Stimulated activated CD4-positive, alpha-beta T cell treated with anti-CD3 and anti-CD28 coated beads, TNF-alpha, amount 100 ng/mL, for 4 hours (primary cell): ENCODE results near the gene TLL1.

Experiments
- DNase-seq, 3 experiments: peaks; one replicate each; pipeline ENCODE4 v3.0.0-alpha.2; 2020; ENCODE audit warnings: low read depth in 3 of 3

Gene TLL1

DNA sequence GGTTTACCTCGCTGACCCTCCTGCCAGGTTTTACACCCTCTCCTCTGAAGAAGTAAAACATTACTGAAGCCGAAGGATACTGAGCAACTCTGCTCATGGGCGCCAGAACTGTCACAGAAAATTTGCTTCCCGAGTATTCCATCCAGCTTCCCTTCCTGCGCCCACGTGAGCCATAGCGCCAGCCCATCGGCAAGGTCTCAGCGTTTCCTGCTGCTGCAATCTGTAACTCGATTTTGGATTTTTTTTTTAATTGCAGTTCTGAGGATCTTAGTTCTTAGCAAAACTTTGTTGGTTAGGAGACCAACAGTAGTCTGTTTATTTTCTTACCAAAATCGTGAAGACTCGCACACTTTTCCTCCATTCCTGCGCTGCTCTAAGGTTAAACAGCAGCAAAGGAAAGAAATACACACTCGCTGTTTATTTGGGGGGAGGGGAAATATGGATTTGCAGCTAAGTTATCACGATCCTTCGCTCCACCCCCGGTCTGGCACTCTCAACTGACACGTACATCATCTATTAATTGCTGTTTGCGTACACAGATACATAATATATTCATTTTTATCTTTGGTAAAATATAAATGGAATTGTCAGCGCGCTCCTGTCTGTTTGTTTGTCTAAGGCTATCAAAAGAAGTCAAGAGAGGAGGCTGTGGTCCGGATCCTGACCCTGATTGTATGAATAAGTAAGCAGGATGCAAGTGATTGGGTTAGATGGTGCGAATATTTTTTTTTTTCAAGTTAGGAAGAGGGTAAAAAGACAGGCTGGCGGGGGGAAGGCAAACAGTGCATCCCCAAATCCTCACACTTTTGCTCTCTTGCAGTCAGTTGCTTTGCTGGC lies at the start of gene TLL1:
TLL1 (plus strand) TSS at position 777 of the 837 bp plus-strand sequence. CDS start 668 bp downstream, outside the sequence.
- no peak for DNase-seq

- DNase-seq: no peak
Observed at GRCh38 chr4:165826166-165826565, 46.9 kb upstream of the TLL1 start.

- DNase-seq: no peak
Observed at GRCh38 chr4:165827018-165827417, 46.0 kb upstream of the TLL1 start.

DNA sequence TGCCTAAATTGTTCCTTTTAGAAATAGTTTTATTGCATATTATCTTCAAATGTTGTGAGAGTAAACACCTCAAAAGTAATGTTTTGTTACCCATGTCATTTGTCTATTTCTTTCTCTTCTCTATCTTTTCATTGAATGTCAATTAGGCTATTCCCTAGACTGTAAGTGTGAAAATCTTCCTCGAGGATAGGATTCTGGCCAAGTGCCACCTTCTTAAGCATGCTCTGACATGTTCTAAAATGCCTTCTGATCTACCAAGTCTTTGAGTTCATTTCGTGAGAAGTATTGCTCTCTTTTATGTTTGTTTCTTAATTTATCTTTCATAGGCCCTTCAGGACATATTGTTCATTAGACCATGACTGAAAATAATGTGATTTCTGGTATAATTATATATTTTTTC lies 44.1 kb upstream of the TLL1 start:
- DNase-seq: no peak

GRCh38 chr4:165834116-165834515 lies 38.9 kb upstream of the TLL1 start:
- DNase-seq: no peak

DNA sequence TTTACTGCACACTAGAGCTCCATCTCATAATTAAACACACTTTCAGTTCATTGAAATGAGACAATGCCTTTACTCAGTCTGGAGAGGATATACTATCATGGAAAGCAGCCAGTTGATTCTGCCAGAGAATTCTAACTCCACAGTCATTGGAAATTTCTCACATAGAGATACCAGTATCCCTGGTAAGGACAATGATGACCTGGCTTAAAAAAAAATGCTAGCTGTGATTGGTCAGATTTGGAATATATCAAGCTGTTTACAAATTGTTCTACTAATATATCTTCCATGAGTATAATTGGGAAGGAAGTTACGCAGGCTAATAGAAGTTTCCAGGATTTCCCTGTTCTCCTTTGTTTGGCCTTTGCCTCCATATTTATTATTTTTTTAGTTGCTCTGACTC lies 34.5 kb upstream of the TLL1 start:
- DNase-seq: no peak

GRCh38 chr4:165839615-165840333 lies 33.3 kb upstream of the TLL1 start:
- DNase-seq: no peak

GRCh38 chr4:165842684-165843083 lies 30.4 kb upstream of the TLL1 start:
- no peak for DNase-seq

DNA sequence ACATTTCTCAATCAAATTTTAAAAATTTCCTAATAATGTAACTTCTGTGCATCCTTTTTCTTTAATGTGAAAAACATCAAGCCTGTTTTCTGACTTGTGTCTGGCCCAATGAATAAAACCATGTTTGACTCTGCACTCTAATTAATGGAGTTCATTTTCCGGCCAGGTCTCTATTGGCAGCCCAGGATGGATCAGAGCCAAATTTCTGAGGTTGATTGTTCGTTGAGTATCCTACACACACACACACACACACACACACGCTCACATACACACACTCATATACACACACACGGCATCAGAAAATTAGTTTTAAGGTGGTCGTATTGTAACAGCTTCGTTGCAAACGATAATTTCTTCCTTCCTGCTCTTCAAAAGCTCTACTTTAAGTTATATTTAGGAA lies 28.9 kb upstream of the TLL1 start:
- DNase-seq: no peak

GRCh38 chr4:165851256-165851655 lies 21.8 kb upstream of the TLL1 start:
- no peak for DNase-seq

GRCh38 chr4:165855191-165855590 lies 17.8 kb upstream of the TLL1 start:
- DNase-seq: no peak

- DNase-seq: no peak
Observed at GRCh38 chr4:165861363-165861762, 11.7 kb upstream of the TLL1 start.

DNA sequence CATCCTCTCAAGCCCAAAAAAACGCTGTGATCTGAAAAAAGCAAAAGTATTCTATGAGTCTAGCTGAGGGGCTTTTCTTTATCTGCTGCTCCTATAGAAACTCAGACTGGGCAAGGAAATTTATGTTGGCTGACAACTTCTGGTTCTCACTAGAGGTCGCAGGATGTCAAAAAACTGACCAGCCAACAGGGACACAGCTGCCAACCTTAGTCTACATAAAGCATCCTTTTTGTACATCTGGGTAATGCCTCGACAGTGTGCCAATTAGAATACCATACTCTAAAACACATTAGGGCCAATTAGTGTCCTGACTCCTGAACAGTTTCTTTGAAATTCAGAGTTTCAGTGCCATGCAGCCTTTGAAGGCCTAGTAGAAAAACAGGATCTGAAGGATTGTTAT lies 8.8 kb upstream of the TLL1 start:
- DNase-seq: no peak

- DNase-seq: no peak
Observed at GRCh38 chr4:165866019-165866650, 6.9 kb upstream of the TLL1 start.

DNA sequence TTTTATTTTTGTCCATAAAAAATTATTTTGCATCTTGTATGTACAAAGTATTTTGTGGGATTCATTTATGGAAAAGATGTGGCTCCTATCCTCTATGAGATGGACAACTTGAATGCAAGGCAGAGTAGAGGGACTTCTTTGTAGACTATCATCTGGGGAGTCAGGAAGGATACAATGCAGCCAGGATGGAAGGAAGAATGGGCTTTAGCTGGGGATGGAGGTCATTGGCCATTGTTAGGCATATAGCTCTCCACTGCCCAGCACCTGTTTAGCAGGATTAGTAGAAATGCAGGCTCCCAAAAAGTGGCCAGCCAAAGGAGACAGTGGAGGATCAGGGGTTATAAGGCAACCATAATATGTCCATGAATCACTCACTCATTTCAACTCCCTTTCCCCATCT lies 5.1 kb upstream of the TLL1 start:
- no peak for DNase-seq

GRCh38 chr4:165873298-165874071 lies 448 bp downstream of the TLL1 start:
- DNase-seq: no peak

GRCh38 chr4:165874072-165874790 lies 1.2 kb downstream of the TLL1 start:
- no peak for DNase-seq

- DNase-seq: no peak
Observed at GRCh38 chr4:165874791-165875371, 1.8 kb downstream of the TLL1 start.

GRCh38 chr4:165875446-165875845 lies 2.4 kb downstream of the TLL1 start:
- DNase-seq: no peak

- DNase-seq: no peak
Observed at GRCh38 chr4:165877286-165877685, 4.2 kb downstream of the TLL1 start.

DNA sequence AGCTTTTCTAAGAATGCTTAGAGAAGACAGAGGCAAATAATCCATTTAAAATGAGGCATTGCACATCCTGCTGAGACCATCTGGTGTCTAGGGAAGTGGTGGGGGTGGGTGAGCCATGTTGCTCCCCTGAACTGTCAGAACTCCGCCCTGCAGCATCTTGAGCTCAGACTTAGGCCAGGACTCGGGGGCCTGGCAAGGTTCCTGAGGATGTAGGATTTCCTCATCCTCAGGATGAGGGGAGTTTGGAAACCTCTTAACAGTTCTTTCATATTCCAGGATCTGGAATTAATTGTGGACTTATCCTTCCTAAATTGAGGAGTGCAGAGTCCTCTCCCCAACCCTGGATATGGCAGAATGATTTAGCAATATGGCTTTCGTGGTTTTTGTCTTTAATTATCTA lies 6.6 kb downstream of the TLL1 start:
- DNase-seq: no peak
